ENCODE results near the gene TRIM40. TPM values are rescaled to one million over a fixed set of nuclear protein-coding genes. Genes with fewer than 3 reads are reported as not detected.

Gene TRIM40
- 0.17 TPM in 1 of 2 replicates, not detected in the other for total RNA-seq (ENCODE audit: low replicate concordance)
- long read RNA-seq: 0 reads

- H3K4me1 Mint-ChIP-seq (ENCODE audit: unreplicated experiment): peaks cover 4% of the 10 kb centered on the region
- H3K27me3 Mint-ChIP-seq: peaks cover 80% of the 10 kb centered on the region
- H3K4me3 Mint-ChIP-seq: no peak within 1 kb of the TSS
- H3K36me3 Mint-ChIP-seq: no peaks in the 10 kb centered on the region
- no peak within 1 kb of the TSS for H3K27ac Mint-ChIP-seq
- H3K9me3 Mint-ChIP-seq: no peaks in the 10 kb centered on the region
- DNase-seq (ENCODE audit: extremely low spot score, unreplicated experiment): no peak
- no peak for TF ChIP-seq CTCF (conservative IDR thresholded peaks at IDR 0.05)
Observed at GRCh38 chr6:30135757-30136156, at the start of gene TRIM40. Gene TRIM40, plus strand, starts transcription at chr6:30136140. Its CDS starts 897 bp downstream, at chr6:30137037.

- Mint-ChIP-seq H3K4me3 (no peak overlapping the region), H3K36me3 (no peaks in the 10 kb centered on the region), H3K27ac (no peak overlapping the region), H3K27me3 (peaks cover 66% of the 10 kb centered on the region), H3K4me1 (ENCODE audit: unreplicated experiment) (no peaks in the 10 kb centered on the region), H3K9me3 (peaks cover 5% of the 10 kb centered on the region)
- no peak for TF ChIP-seq CTCF (conservative IDR thresholded peaks at IDR 0.05)
- no peak for DNase-seq (ENCODE audit: extremely low spot score, unreplicated experiment)
Observed at GRCh38 chr6:30087876-30088275, 48.1 kb upstream of the TRIM40 start.

GRCh38 chr6:30091577-30092381 is 44.2 kb upstream of the TRIM40 start:
- Mint-ChIP-seq H3K27me3 (peaks cover 94% of the 10 kb centered on the region), H3K4me3 (no peak overlapping the region), H3K36me3 (no peaks in the 10 kb centered on the region), H3K9me3 (peaks cover 5% of the 10 kb centered on the region), H3K27ac (no peak overlapping the region), H3K4me1 (ENCODE audit: unreplicated experiment) (no peaks in the 10 kb centered on the region)
- TF ChIP-seq CTCF (conservative IDR thresholded peaks at IDR 0.05): no peak
- no peak for DNase-seq (ENCODE audit: extremely low spot score, unreplicated experiment)

GRCh38 chr6:30092852-30093543 is 42.9 kb upstream of the TRIM40 start:
- H3K27ac Mint-ChIP-seq: no peak overlapping the region
- H3K9me3 Mint-ChIP-seq: no peaks in the 10 kb centered on the region
- DNase-seq (ENCODE audit: extremely low spot score, unreplicated experiment): no peak
- no peaks in the 10 kb centered on the region for H3K36me3 Mint-ChIP-seq
- H3K4me1 Mint-ChIP-seq (ENCODE audit: unreplicated experiment): no peaks in the 10 kb centered on the region
- TF ChIP-seq CTCF (conservative IDR thresholded peaks at IDR 0.05): no peak
- peaks cover 94% of the 10 kb centered on the region for H3K27me3 Mint-ChIP-seq
- no peak overlapping the region for H3K4me3 Mint-ChIP-seq

GRCh38 chr6:30093951-30094661 is 41.8 kb upstream of the TRIM40 start:
- Mint-ChIP-seq H3K27ac (no peak overlapping the region), H3K4me1 (ENCODE audit: unreplicated experiment) (no peaks in the 10 kb centered on the region), H3K27me3 (peaks cover 97% of the 10 kb centered on the region), H3K36me3 (no peaks in the 10 kb centered on the region), H3K9me3 (no peaks in the 10 kb centered on the region), H3K4me3 (no peak overlapping the region)
- TF ChIP-seq CTCF (conservative IDR thresholded peaks at IDR 0.05): no peak
- no peak for DNase-seq (ENCODE audit: extremely low spot score, unreplicated experiment)
